Measurements from ENCODE around the gene PI16.
"Not testable (repeated sequence)": the region's sequence is repeated elsewhere in the genome, so short reads cannot be mapped to it uniquely, and the experiment has no call there.

Gene PI16

GRCh38 chr6:36976509-36976908, 22.0 kb downstream of the PI16 start:
- DNase-seq = no peak

- DNase-seq = no peak
These were observed 22.4 kb downstream of the PI16 start for GRCh38 chr6:36976931-36977330.

- no peak for DNase-seq
These were observed 23.0 kb downstream of the PI16 start for GRCh38 chr6:36977470-36977941.

- no peak for DNase-seq
These were observed 24.1 kb downstream of the PI16 start for GRCh38 chr6:36978421-36979346.

GRCh38 chr6:36979347-36979742, 24.8 kb downstream of the PI16 start:
- DNase-seq = no peak

- DNase-seq = no peak
These were observed 25.6 kb downstream of the PI16 start for GRCh38 chr6:36980129-36980528.

- no peak for DNase-seq
These were observed 26.5 kb downstream of the PI16 start for GRCh38 chr6:36980876-36981619.

- no peak for DNase-seq
These were observed 29.0 kb downstream of the PI16 start for GRCh38 chr6:36983538-36983937.

- peak in 1 of 2 donors; percentile 43 for DNase-seq
These were observed 30.3 kb downstream of the PI16 start for GRCh38 chr6:36984581-36985416.

- no peak for DNase-seq
These were observed 30.9 kb downstream of the PI16 start for GRCh38 chr6:36985417-36985807.

GRCh38 chr6:36985808-36986703, 31.5 kb downstream of the PI16 start, which contains the start of gene MTCH1:
Gene MTCH1, minus strand, starts transcription at chr6:36986196. Its CDS starts 23 bp downstream, at chr6:36986173.
- peak; percentile 87 to 93 for DNase-seq

GRCh38 chr6:36986704-36987047, 32.1 kb downstream of the PI16 start:
- no peak for DNase-seq

- no peak for DNase-seq
These were observed 34.7 kb downstream of the PI16 start for GRCh38 chr6:36989264-36989663.

- not testable (repeated sequence) for DNase-seq
These were observed 35.9 kb downstream of the PI16 start for GRCh38 chr6:36990401-36990800.

GRCh38 chr6:36997811-36998722, 43.5 kb downstream of the PI16 start:
- no peak for DNase-seq

- DNase-seq = no peak
These were observed 44.1 kb downstream of the PI16 start for GRCh38 chr6:36998723-36999038.

- no peak for DNase-seq
These were observed 44.7 kb downstream of the PI16 start for GRCh38 chr6:36999061-36999750.

GRCh38 chr6:36999751-37000125, 45.2 kb downstream of the PI16 start:
- DNase-seq = no peak

GRCh38 chr6:37004044-37004980, 49.8 kb downstream of the PI16 start:
- DNase-seq = no peak

Data from inflammatory macrophage (primary cell).